Astrocyte (in vitro differentiated cells and primary cell): Measurements from ENCODE around the gene TPO.

Experiments
- EZH2 ChIP-seq: IDR thresholded peaks from 2 replicates; pipeline ENCODE4 v1.6.1; 2012; ENCODE audit warnings: mild to moderate bottlenecking, low read length, inconsistent platforms; ENCODE audit not compliant: insufficient read depth
- TF ChIP-seq, protein P1 (sequence below): IDR thresholded peaks from 2 replicates; pipeline ENCODE4 v1.5.1; 2011; ENCODE audit warnings: low read depth, mild to moderate bottlenecking, inconsistent platforms, low read length, moderate library complexity; ENCODE audit not compliant: insufficient read depth

DNA sequence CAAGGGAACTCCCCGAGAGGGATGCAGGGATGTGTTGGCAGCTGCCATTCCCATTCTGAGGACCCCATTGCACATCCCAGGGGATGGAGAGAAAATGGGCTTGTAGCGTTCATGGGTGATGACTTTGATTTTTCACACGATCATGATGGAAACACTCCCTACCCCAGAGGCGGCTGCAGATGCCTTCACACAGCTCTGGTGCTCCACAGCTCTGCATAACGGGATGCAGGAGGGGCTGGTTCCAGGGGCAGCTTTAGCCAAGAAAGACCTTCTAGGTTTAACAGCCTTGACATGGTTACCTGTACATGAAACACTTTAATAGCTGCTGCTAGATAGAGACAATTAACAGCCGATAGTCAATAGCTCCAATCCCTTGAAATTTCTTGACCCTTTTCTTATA, 88.7 kb downstream of the TPO start:
- TF ChIP-seq, protein P1, sequence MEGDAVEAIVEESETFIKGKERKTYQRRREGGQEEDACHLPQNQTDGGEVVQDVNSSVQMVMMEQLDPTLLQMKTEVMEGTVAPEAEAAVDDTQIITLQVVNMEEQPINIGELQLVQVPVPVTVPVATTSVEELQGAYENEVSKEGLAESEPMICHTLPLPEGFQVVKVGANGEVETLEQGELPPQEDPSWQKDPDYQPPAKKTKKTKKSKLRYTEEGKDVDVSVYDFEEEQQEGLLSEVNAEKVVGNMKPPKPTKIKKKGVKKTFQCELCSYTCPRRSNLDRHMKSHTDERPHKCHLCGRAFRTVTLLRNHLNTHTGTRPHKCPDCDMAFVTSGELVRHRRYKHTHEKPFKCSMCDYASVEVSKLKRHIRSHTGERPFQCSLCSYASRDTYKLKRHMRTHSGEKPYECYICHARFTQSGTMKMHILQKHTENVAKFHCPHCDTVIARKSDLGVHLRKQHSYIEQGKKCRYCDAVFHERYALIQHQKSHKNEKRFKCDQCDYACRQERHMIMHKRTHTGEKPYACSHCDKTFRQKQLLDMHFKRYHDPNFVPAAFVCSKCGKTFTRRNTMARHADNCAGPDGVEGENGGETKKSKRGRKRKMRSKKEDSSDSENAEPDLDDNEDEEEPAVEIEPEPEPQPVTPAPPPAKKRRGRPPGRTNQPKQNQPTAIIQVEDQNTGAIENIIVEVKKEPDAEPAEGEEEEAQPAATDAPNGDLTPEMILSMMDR = no peak
- TF ChIP-seq EZH2 = no peak
